HCT116 (cell line): ENCODE data around the gene CLIC4. TPM values are rescaled to one million over a fixed set of nuclear protein-coding genes. Genes with fewer than 3 reads are reported as not detected.
"Not testable (repeated sequence)": the region's sequence is repeated elsewhere in the genome, so short reads cannot be mapped to it uniquely, and the experiment has no call there.

ENCODE experiments used
- ATAC-seq: fragments of 200-7000 bp; cut with Tn5 transposase; 2 replicates; pipeline ENCODE4 v1.9.1; 2020; ENCODE audit warnings: mild to moderate bottlenecking, moderate library complexity
- BruUV-seq: library from RNA; stranded (reverse); fragments of 400-500 nt; replicated peaks from 2 replicates; lab custom pipeline; 2021; lab: Mats Ljungman, UMichigan
- CTCF ChIA-PET: fragments of 300-600 bp; sonication (Branson Sonifier 250); formaldehyde crosslinking; loops from one replicate; lab custom pipeline; 2021; ENCODE audit warnings: antibody characterized with exemption; lab: Charles Lee
- POLR2A ChIA-PET: fragments of 300-600, 350-600 bp; sonication (Branson Sonifier 250); formaldehyde crosslinking; loops from one replicate; lab custom pipeline; 2021; ENCODE audit warnings: antibody characterized with exemption; lab: Charles Lee
- RAD21 ChIA-PET, 2 experiments: fragments of 300-600 bp; sonication (Branson Sonifier 250); formaldehyde crosslinking; loops; one replicate each; lab custom pipeline; 2023; ENCODE audit warnings: low total read pairs in 2 of 2; ENCODE audit not compliant: uncharacterized antibody in 2 of 2, unreplicated experiment in 2 of 2, low non-redundant PET in 1 of 2; lab: Charles Lee
- DNase-seq: peaks from one replicate; pipeline ENCODE4 v3.0.0-alpha.2; 2010; ENCODE audit warnings: low read depth, low spot score
- H2AFZ ChIP-seq: fragments of 200-600 bp; shearing (Covaris generic), sonication (generic); 2 replicates; pipeline ENCODE4 v1.6.1; 2017; ENCODE audit warnings: low read depth, mixed run types, mixed read lengths, antibody characterized with exemption, low read length; ENCODE audit not compliant: poor library complexity, severe bottlenecking
- H3K27ac ChIP-seq: 2 replicates; pipeline ENCODE4 v1.5.1; 2012; ENCODE audit warnings: low read depth, low read length
- H3K27me3 ChIP-seq: fragments of 200-600 bp; sonication (generic); 2 replicates; pipeline ENCODE4 v1.6.1; 2016; ENCODE audit warnings: mixed run types, low read length, mixed read lengths; ENCODE audit not compliant: insufficient read depth
- H3K36me3 ChIP-seq, 2 experiments: fragments of 200-500 bp in 1 of 2; fragments of 200-600 bp in 1 of 2; sonication (Bioruptor generic) in 1 of 2; sonication (generic) in 1 of 2; 2 replicates each; pipeline versions ENCODE4 v1.5.1 to v1.6.1; 2014 to 2016; ENCODE audit warnings: low read length in 2 of 2, inconsistent platforms in 1 of 2, mixed read lengths in 1 of 2, mixed run types in 1 of 2; ENCODE audit not compliant: insufficient read depth in 2 of 2, control insufficient read depth in 1 of 2
- H3K4me1 ChIP-seq, 2 experiments: fragments of 200-600 bp in 1 of 2; sonication (generic) in 1 of 2; 2 replicates each; pipeline versions ENCODE4 v1.5.1 to v1.6.1; 2012 to 2017; ENCODE audit warnings: low read length in 2 of 2, inconsistent platforms in 1 of 2, mild to moderate bottlenecking in 1 of 2, mixed read lengths in 1 of 2, mixed run types in 1 of 2, moderate library complexity in 1 of 2; ENCODE audit not compliant: insufficient read depth in 2 of 2, control insufficient read depth in 1 of 2
- H3K4me2 ChIP-seq: fragments of 200-600 bp; sonication (generic); 2 replicates; pipeline ENCODE4 v1.6.1; 2017; ENCODE audit warnings: mixed run types, low read length, mixed read lengths
- H3K4me3 ChIP-seq, 2 experiments: fragments of 200-600 bp in 1 of 2; sonication (generic) in 1 of 2; replicated peaks in 1 of 2; 2 replicates each; pipeline ENCODE4 v1.5.1; 2011 to 2016; ENCODE audit warnings: low read length in 2 of 2, control low read depth in 1 of 2, low read depth in 1 of 2, mild to moderate bottlenecking in 1 of 2, mixed read lengths in 1 of 2, mixed run types in 1 of 2
- H3K79me2 ChIP-seq: fragments of 200-600 bp; sonication (generic); 2 replicates; pipeline ENCODE4 v1.6.1; 2017; ENCODE audit warnings: mild to moderate bottlenecking, mixed run types, low read length, moderate library complexity, mixed read lengths; ENCODE audit not compliant: insufficient read depth
- H3K9ac ChIP-seq: fragments of 200-600 bp; sonication (generic); 2 replicates; pipeline ENCODE4 v1.6.1; 2016; ENCODE audit warnings: low read length, mixed read lengths
- H3K9me2 ChIP-seq: fragments of 200-600 bp; sonication (generic), shearing (Covaris generic); 2 replicates; pipeline ENCODE4 v1.6.1; 2017; ENCODE audit warnings: mixed run types, mild to moderate bottlenecking, moderate library complexity; ENCODE audit not compliant: insufficient read depth
- H3K9me3 ChIP-seq, 2 experiments: fragments of 200-500 bp in 1 of 2; fragments of 200-600 bp in 1 of 2; sonication (Bioruptor generic) in 1 of 2; sonication (generic) in 1 of 2; 2 replicates each; pipeline ENCODE4 v1.6.1; 2014 to 2017; ENCODE audit warnings: low read length in 2 of 2, mixed read lengths in 2 of 2, inconsistent platforms in 1 of 2, low read depth in 1 of 2, mild to moderate bottlenecking in 1 of 2, mixed run types in 1 of 2, moderate library complexity in 1 of 2; ENCODE audit not compliant: control insufficient read depth in 1 of 2, insufficient read depth in 1 of 2
- H4K20me1 ChIP-seq: fragments of 200-600 bp; sonication (generic), shearing (Covaris generic); 2 replicates; pipeline ENCODE4 v1.6.1; 2017; ENCODE audit warnings: mixed run types, mild to moderate bottlenecking, moderate library complexity; ENCODE audit not compliant: insufficient read depth
- CEBPB ChIP-seq: IDR thresholded peaks from 2 replicates; pipeline ENCODE4 v1.6.1; 2012; ENCODE audit warnings: low read depth
- EGR1 ChIP-seq: IDR thresholded peaks from 2 replicates; pipeline ENCODE4 v1.6.1; 2012; ENCODE audit warnings: low read depth
- EZH2phosphoT487 ChIP-seq: fragments of 200-600 bp; IDR thresholded peaks from 2 replicates; pipeline ENCODE4 v1.6.1; 2018; ENCODE audit warnings: antibody characterized with exemption, borderline replicate concordance
- JUND ChIP-seq: IDR thresholded peaks from 2 replicates; pipeline ENCODE4 v1.6.1; 2012
- POLR2AphosphoS5 ChIP-seq: IDR thresholded peaks from 2 replicates; pipeline ENCODE4 v1.6.1; 2011; ENCODE audit warnings: mild to moderate bottlenecking, low read depth, low read length, moderate library complexity
- RAD21 ChIP-seq: IDR thresholded peaks from 2 replicates; pipeline ENCODE4 v1.6.1; 2012; ENCODE audit warnings: low read depth, mild to moderate bottlenecking
- SIN3A ChIP-seq: IDR thresholded peaks from 2 replicates; pipeline ENCODE4 v1.6.1; 2012; ENCODE audit warnings: low read depth
- SRF ChIP-seq: IDR thresholded peaks from 2 replicates; pipeline ENCODE4 v1.6.1; 2012; ENCODE audit warnings: low read depth
- YY1 ChIP-seq: IDR thresholded peaks from 2 replicates; pipeline ENCODE4 v1.6.1; 2011; ENCODE audit warnings: low read length, low read depth, moderate library complexity, mild to moderate bottlenecking; ENCODE audit not compliant: insufficient replicate concordance; ENCODE audit errors: extremely low read depth
- ZFX ChIP-seq: fragments of 450-650 bp; IDR thresholded peaks from 2 replicates; pipeline ENCODE4 v1.6.1; 2017
- ZNF274 ChIP-seq: fragments of 200-500 bp; sonication (Bioruptor generic); IDR thresholded peaks from 2 replicates; pipeline ENCODE4 v1.6.1; 2014; ENCODE audit warnings: mild to moderate bottlenecking, low read depth, low read length, inconsistent platforms
- intact Hi-C: fragments of 100-400 bp; cut with micrococcal nuclease; formaldehyde crosslinking; loops from 2 replicates; pipeline ENCODE4 v1.10.0; 2022
- total RNA-seq: library from RNA; stranded (reverse); gene quantifications from one replicate; pipeline ENCODE4 v1.2.1, GENCODE V29; 2021; ENCODE audit not compliant: unreplicated experiment

CLIC4 gene
- total RNA-seq, 1 experiment from 2014 or later, result 77.2 TPM

GRCh38 chr1:24733342-24733741, 11.9 kb upstream of the CLIC4 start:
- intact Hi-C loops, H3K36me3 ChIP-seq, H3K4me2 ChIP-seq, POLR2A ChIA-PET, H3K9me2 ChIP-seq, H4K20me1 ChIP-seq, H3K79me2 ChIP-seq, H3K4me3 ChIP-seq, H3K27me3 ChIP-seq, ATAC-seq, DNase-seq, H3K9ac ChIP-seq, H2AFZ ChIP-seq, RAD21 ChIA-PET, H3K9me3 ChIP-seq, H3K27ac ChIP-seq, BruUV-seq: not testable (repeated sequence)
- CTCF ChIA-PET, result interaction anchor here (0.7 to 1.7 kb wide), 2 partner anchors 9 to 11 kb away, joined by 3 to 7 read pairs; partner anchors contain the start of gene CLIC4
- H3K4me1 ChIP-seq, result peaks cover 0 to 15% of the 10 kb centered on the region in 2 experiments; a peak in 2 of 4 replicates

- H3K4me1 ChIP-seq, result peaks cover 0 to 15% of the 10 kb centered on the region in 2 experiments; a peak in 2 of 4 replicates
- no peak for DNase-seq
These were observed 10.1 kb upstream of the CLIC4 start for GRCh38 chr1:24735156-24735508.

More at GRCh38 chr1:24735156-24735508, 10.1 kb upstream of the CLIC4 start:
- intact Hi-C loops, result no loop called here
- Histone ChIP-seq H2AFZ (no peak overlapping the region), H3K4me3 (no peak overlapping the region), H3K27ac (no peak overlapping the region), H4K20me1 (no peaks in the 10 kb centered on the region), H3K79me2 (no peaks in the 10 kb centered on the region), H3K9me2 (no peaks in the 10 kb centered on the region), H3K9ac (no peak overlapping the region), H3K4me2 (no peak overlapping the region), H3K9me3 (no peaks in the 10 kb centered on the region), H3K36me3 (no peaks in the 10 kb centered on the region), H3K27me3 (no peaks in the 10 kb centered on the region)
- ChIA-PET POLR2A (interaction anchor here (1.7 kb wide), 1 partner anchor 10 kb away, joined by 5 read pairs; the partner anchor contains the start of gene CLIC4), CTCF (no interaction called here), RAD21 (no interaction called here)
- TF ChIP-seq YY1 (no peak), RAD21 (no peak), CEBPB (no peak), SIN3A (no peak), JUND (no peak), ZNF274 (no peak), EZH2phosphoT487 (no peak), ZFX (no peak), EGR1 (no peak), POLR2AphosphoS5 (no peak), SRF (no peak)
- BruUV-seq, result no TSS peak
- ATAC-seq, result no peak
